Kasumi-1 (cell line): ENCODE results near the gene PLXDC2.

ENCODE experiments used
- DNase-seq, 2 experiments: peaks; one replicate each; lab custom pipeline; 2025; lab: John Stamatoyannopoulos, UW

The PLXDC2 gene

DNA sequence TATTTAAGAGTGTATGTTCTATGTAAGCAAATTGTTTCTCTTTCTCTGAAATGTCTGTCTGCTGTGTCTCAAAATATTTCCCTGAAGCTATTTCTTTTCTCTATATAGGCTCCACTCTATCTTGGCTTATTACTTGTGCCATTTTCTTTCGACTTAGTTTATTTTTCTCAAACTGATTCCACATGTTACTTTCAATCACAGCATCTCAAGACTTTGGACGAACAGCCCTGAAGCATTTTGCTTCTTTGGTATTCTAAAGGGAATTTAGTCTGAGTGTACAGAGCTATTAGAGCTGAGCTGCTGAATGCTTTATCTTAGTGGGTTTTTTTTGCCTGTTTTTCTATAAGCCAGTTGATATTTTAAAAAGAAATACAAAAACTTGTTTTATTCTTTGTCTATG, 95.7 kb downstream of the PLXDC2 start:
- DNase-seq = no peak

DNA sequence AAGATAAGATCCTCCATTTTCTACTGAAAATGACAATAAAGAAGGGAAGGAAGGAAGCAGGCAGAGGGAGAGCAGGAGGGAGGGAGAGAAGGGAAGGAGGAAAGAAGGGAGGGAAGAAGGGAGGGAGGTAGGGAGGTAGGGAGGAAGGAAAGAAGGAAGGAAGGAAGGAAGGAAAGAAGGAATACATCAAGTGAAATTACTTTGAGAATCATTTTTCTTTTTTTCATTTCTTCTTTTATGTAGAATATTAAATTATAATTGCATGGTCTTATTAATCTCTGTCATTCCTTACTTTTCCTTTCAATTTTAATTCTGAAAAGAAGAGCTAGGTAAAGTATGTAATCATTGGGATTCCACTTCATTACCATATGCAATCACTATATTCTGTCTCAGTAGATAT, 97.8 kb downstream of the PLXDC2 start:
- DNase-seq = no peak

DNA sequence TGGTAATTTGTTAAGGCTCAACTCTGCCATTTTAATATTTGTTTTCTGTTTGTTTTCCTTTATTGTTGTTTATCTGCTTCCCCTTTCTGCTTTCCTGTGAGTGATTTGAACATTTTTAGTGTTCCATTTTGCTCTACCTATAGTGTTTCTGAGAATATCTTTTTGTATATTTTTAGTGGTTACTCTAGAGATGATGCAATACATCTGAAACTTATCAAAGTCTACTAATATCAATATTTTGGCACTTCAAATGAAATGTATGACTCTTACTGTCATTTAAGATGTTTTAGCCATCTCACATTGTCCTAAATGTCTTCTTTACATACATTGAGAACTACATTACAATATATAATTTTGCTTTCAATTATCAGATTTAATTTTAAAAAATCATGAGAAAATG, 98.9 kb downstream of the PLXDC2 start:
- no peak for DNase-seq

DNA sequence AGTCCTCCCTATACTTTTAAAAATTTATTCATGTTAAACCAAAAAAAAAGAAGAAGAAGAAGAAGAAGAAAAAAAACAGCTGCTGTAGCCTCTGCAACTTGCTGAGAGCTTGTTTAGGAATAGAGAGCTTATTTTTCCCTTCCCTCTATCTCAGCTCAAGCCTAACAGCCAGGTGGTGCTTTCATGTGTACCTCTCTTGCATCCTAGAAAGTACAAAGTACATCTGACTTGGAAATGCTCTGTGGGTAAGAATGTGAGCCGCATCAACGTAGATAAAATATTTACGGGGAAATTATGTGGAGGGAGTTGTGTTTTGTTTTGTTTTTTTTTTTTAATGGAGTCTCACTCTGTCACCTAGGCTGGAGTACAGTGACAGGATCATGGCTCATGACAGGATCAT, 99.6 kb downstream of the PLXDC2 start:
- DNase-seq = no peak

DNA sequence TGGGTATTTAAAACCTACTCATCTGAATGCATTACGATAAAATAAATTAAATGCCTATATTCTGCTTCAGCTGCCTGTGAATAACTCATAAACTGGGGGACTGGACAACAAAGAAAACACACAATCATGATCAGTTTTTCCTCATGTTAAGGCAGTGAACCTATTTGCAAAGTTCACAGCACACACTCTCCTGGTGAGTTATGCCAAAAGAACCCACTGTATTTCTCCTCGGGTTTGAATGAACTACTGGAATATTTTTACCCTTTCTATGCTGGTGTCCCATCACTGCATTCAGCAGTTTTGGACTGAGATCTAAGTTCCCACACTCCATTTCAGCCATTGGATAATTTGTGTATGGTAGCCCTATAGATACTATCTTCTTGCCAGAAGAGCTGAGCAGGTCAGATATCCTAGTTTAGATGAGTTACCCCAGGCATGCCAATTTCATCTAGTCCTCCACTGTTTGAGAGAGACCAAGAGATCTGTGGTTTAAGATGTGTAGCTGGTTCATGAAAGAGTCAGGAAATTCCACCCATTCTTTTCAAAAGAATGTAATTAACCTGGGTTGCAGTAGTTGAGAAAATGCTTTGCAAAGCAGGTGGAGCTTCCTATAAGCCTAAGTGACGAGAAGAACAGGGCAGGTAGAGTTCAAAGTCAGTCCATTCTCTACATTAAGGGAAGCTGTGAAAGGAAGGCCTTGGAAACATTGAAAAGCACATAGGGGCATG, 101.7 kb downstream of the PLXDC2 start:
- no peak for DNase-seq

DNA sequence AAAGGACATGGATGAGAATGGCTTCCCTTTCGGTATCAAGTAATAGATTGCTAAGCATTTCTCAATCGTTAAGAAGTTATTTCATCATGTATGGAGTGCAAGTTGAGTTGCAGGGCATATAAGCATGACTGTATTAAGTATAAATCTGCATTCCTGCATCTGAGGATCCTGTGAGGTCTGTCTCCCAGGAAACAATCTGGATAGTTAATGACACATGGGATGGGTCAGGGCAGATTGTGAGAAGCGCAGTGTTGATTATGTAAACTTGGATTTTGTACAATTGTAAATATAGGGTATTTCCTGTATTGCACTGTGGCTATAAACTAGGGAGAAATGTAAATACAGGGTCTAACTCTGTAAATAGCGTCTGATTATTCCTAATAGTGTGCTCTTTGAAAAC, 102.6 kb downstream of the PLXDC2 start:
- no peak for DNase-seq

DNA sequence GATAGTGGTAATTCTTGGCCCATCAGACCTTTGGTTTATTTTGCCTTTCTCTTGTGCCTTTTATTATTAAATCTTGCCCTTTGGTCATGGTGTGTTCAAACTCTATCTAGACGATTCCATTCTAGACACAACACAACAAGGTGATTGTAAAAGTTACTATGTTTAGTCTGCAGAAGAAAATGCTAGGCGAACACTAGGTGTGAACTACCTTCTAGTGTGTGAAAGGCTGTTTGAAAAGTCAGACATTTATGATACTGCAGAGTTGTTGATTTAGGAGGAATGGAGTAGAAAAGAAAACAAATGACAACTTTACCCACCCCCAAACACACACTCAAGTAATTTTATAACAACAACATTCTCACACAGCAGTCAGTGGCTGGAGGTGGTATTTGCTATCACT, 103.4 kb downstream of the PLXDC2 start:
- no peak for DNase-seq

DNA sequence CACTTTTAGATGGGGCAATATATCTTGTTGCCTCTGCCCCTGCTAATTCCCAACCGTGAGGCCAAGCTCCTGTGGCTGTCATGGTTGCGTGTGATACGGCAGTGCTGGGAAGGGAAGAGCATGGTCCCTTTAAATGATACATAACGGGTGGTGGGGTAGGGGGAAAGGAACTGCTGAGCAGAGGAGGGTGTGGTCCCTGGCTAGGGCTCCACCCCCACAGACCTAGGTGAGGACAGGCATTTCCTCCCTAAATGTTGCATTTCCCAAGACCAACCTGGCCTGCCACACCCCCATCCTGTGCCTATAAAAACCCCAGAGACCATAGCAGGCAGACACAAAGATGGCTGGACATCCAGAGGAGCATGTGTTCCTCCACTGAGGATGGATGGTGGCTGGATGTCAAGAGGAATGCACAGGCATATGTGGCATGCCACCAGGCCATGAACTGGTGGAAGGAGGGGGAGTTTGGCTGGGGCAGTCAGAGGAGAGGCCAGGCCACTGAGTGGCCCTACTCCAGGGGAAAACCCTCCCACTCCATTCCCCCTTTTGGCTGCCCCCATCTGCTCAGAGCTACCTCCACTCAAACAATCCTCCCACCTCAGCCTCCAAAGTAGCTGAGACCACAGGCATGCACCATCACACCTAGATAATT, 104.0 kb downstream of the PLXDC2 start:
- DNase-seq = no peak

DNA sequence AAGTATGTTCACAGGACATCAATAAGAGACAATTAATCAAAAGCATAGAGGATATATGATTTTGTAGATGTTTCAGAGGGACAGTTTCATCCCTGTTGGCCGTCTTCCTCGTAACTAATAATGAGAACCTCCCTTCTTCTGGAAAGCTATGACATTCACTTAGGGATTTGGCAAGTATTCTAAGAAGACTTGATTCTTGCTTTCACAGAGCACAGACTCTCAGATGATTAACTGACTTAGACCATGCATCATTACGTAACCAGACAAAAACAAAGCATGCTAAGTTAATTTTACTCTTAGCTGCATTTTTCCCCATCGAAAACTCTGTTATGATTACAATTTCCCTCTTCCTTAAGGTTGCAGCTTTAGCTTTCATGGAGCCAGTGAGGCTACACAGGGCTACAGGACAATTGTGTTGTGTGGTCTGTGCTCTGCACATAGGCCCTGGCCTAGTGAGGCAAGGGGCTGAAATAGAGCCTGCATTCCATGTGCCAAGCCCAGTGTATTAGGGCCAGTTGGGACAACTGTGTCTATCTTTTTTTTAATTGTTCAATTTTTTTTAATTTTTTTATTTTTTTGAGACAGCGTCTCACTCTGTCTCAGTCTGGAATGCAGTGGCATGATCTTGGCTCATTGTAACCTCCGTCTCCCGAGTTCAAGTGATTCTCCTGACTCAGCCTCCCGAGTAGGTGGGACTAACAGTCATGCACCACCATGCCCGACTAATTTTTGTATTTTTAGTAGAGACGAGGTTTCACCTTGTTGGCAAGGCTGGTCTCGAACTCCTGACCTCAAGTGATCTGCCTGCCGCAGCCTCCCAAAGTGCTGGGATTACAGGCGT, 105.3 kb downstream of the PLXDC2 start:
- no peak for DNase-seq

DNA sequence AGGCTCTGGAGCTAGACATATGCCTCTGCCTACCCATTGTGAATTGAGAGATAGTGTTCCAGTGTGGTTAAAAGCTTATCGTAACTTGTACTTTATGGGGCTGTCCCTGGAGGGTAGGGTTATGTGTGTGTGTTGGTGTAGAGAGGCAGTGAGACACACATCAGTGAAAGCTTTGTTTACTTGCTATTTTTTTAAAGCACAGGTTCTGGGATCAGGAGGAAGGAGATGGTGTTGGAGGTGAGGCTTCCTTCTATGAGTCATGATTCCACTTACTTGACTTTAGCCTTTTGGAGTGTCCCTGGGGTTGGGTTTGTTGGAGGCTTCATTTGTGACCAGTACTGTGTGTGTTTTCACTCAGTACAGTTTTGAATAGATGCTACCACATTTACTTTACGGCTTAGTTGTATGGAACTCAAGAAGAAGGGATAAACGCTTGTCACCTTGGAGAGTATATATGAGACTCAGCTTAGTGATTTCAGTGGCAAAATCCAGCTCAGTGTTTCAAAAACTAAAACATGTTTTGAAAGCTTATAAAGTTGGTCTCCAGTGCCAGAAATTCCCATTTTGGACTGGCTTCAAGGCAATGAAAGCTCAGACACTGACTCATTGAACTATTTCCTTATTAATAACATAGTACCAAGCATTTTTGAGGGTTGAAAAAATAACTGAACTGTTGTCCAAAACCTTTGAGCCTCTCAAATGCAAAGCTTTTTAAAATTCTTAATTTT, 106.2 kb downstream of the PLXDC2 start:
- no peak for DNase-seq

DNA sequence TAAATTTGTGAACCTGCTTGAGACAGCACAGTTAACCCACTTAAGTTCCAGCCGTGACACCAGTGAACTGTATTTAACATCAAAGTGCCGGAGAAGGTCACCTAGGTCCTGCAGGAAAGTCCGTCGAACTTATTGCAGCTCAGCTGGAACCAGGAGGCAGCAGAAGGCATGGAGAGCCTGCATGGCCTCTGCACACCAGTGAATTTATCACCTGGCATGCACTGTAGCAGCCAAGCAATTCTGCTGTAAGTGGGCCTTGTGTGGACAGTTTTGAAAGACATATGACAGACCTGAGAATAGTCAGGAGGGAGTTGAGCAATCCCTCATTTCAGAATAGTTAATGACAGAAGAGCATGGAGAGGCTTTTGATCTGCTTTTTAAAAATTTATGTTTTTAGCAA, 108.8 kb downstream of the PLXDC2 start:
- no peak for DNase-seq

DNA sequence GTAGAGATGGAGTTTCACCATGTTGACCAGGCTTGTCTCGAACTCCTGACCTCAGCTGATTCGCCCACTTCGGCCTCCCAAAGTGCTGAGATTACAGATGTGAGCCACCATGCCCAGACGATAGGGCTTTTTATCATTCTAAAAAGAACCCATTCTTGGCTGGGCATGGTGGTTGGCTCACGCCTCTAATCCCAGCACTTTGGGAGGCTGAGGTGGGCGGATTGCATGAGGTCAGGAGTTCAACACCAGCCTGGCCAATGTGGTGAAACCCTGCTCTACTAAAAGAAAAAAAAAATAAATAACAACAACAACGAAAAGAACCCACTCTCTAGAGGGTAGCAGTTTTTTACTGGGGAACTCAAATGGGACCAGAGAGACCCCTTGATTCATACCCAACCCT, 112.7 kb downstream of the PLXDC2 start:
- DNase-seq = no peak

DNA sequence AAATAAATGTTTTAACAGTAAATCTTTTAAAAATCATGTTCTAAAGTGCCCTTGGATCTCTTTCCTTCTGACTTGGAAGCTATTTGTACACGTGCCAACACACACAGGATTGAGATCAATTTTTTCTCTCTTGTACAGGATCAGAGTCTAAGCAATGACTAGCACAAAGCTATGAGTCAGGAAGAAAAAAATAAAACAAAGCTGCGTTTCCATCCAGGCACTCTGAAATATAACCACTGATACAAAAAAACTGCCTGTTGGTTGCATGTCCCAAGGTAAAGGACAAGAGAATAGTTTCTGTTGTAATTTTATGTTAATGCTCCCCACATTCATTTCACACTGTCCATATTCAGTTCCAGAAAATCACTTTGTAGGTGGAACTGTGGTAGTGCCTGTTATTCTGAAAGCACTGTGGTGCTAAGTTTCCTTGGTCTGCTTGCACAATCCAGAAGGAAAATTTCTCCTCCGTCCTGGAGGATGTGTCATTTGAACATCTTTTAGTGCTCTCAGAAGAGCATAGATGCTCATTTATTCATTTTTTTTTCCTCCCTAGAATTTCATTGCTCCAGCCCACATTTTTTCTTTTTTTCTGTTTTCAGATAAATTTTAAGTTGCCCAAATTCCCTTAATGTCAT, 113.4 kb downstream of the PLXDC2 start:
- DNase-seq = no peak

DNA sequence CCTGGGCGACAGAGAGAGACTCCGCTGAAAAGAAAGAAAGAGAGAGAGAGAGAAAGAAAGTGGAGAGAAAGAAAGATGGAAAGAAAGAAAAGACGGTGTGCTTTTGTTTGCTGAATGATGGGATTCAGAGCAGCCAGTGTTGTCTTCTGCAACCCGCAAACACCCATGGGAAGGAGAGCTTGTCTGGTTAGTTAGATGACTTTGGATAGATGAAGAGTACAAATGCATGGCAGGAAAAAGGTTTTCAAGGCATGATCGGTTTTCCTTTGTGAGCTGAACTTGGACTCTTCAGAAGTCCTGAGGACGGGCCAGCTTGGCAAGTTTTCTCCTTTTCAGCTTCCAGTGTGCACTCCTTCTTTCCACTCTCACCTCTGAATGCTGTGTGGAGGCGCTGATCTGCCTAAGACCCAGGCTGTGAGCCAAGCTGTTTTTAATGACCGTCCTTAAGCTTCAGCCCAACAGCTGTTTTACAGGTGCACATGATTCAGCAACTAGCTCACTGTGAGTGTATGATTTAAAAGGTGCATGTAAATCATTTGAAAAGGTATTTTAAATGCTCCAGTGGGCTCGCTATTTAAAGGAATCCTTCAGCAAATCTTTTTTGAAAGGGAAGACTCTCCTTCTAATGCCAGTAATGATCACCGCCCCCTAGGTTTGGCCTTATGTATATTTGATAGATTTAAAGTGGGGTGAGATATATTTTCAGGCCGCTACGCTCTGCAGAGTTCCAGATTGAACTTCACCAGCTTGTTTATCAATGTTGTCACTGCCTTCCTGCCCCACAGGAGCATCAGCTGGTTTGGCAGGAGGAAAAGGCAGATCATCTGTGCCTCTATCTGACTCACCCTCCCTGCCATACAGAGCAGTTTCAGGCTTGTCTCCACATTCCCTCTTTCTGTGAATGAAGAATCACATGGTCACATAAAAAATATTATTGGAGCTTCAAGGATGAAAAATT, 115.0 kb downstream of the PLXDC2 start:
- DNase-seq = no peak

DNA sequence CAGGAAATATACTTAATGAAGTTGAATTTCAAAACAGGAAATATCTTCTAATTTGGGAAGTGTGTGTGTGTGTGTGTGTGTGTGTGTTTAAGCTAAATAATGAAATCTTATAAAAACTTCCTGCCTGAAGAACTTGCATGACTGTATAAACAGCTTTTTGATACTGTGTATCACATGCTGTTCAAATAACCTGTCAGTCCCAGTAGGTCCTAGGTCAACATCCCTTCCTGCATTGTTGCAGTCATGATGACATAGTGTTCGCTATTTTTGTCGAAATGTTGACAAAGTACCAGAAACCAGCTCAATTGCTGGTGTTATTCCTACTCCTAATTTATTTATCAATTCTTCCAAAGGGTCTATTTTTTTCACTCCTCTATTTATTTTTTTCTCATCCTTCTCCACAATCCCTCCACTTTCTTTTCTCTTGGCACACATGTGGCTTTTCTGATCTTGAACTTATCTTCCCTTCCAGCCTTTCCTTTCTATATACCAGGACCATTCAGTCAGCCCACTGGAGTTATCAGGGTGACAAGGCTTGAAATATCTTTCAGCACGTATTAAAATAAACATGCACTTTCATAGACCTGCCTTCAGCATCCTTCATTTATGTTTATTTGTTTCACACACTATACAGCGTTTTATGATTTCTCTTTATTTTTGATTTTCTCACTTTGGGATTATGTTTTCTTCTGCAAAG, 115.8 kb downstream of the PLXDC2 start:
- no peak for DNase-seq

DNA sequence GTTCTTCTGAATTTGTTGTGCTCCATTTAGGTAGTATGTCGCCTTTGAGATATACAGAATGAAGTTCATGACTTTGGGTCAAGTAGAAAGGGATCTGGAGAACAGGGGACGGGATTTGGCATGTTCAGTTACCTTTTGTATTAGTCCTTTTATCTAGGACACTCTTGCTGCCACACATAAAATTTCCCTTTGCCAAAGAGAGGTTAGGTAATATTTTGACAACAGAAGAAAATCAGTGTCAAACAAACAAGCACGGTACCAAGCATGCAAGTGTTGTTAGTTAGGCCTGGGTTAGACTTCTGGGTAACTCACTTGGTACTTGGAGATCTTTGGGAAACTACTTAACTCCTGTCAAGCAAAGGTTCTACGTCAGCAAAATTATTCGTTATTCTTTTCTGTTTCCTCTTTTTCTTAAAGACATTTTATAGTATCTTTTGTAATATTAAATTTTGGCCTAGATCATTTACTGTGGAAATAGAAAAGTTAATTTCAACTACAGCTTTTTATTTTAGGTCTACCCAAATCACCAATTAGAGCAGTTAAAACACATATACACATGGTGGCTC, 116.7 kb downstream of the PLXDC2 start:
- no peak for DNase-seq

DNA sequence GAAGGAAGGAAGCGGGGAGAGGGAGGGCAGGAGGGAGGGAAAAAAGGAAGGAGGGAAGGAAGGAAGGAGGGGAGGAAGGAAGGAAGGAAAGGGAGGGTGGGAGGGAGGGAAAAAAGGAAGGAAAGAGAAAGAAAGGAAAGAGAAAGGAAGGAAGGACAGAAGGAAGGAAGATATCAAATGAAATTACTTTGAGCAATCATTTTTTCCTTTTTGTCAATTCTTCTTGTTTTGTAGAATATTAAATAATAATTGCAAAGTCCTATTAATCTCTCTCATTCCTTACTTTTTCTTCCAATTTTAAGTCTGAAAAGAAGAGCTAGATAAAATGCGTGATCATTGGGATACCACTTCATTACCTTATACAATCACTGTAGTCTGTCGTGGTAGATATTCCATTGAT, 117.5 kb downstream of the PLXDC2 start:
- no peak for DNase-seq

DNA sequence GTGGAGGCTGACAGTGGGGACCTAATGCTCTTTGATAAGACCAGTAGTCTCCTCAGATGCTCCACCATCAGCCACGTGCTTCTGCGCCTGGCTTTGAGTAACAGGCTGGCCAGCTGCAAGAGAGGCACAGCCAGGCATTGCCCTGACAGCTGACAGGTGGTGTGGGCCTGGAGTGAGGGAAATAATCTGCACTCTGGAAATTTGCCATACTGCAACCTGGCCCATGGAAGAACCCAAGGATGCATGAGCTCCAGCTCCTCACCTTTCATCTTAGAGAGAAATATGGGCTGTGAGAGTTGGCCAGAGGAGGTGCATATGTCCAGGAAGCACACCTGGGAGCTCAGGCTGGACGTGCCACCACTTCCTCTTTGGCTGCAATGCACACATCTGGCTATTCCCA, 118.9 kb downstream of the PLXDC2 start:
- no peak for DNase-seq

DNA sequence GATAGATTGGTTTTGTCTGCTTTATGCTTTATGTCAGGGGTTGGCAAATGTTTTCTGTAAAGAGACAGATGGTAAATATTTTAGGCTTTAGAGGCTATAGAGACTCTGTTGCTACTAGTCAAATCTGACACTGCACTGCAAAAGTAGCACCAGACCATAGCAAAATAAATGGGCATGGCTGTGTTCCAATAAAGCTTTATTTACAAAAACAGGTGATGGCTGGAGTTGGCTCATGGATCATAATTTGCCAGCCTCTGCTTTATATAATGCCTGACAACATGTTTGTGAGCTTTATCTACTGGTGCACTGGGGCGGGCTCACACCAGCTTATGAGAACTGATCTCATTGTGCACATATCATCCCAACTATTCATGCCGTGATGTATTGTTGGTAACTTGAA, 120.1 kb downstream of the PLXDC2 start:
- DNase-seq = no peak

DNA sequence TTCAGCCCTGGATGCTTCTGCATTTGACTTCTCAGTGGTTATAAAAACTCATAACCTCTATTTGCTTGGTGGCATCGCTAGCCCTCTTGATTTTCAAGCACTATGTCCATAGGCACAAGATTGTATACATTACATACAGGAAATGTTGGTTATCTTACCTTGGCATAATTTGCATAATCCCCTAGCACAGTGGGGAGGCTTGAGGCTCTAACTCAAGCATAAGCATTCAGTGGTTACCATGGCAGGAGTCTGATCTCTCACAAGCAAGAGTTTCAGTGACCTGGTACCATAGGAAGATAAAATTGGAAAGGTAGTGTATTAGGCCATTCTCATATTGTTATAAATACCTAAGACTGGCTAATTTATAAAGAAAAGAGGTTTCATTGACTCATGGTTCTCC, 121.8 kb downstream of the PLXDC2 start:
- no peak for DNase-seq
